GM18907 (cell line): ENCODE data around the gene LCE2C.
A peak's percentile ranks its signal among the peaks of the same experiment; 100 is the strongest.
"Not testable (repeated sequence)": the region's sequence is repeated elsewhere in the genome, so short reads cannot be mapped to it uniquely, and the experiment has no call there.

Experiments used
- ATAC-seq: cut with Tn5 transposase; IDR thresholded peaks from one replicate; pipeline ENCODE4 v1.9.1; 2021; ENCODE audit warnings: mild to moderate bottlenecking, moderate library complexity; ENCODE audit not compliant: unreplicated experiment

LCE2C gene

GRCh38 chr1:152674983-152675382 lies at the start of gene LCE2C:
TSS of gene LCE2C (plus strand) at chr1:152675279. CDS start at chr1:152676016, 737 bp downstream.
- not testable (repeated sequence) for ATAC-seq

GRCh38 chr1:152626744-152627143 lies 48.3 kb upstream of the LCE2C start:
- ATAC-seq, result no peak

GRCh38 chr1:152630596-152630995 lies 44.5 kb upstream of the LCE2C start:
- no peak for ATAC-seq

GRCh38 chr1:152640351-152640750 lies 34.7 kb upstream of the LCE2C start:
- no peak for ATAC-seq

- ATAC-seq, result no peak
Observed at GRCh38 chr1:152643945-152644344, 31.1 kb upstream of the LCE2C start.

- no peak for ATAC-seq
Observed at GRCh38 chr1:152645146-152645545, 29.9 kb upstream of the LCE2C start.

GRCh38 chr1:152646656-152647055 lies 28.4 kb upstream of the LCE2C start:
- ATAC-seq, result no peak

- ATAC-seq, result peak; percentile 45
Observed at GRCh38 chr1:152654110-152654509, 21.0 kb upstream of the LCE2C start.

- ATAC-seq, result no peak
Observed at GRCh38 chr1:152656459-152656858, 18.6 kb upstream of the LCE2C start.

GRCh38 chr1:152657677-152658076 lies 17.4 kb upstream of the LCE2C start:
- ATAC-seq, result no peak

GRCh38 chr1:152658649-152659048 lies 16.4 kb upstream of the LCE2C start:
- ATAC-seq, result no peak

GRCh38 chr1:152663098-152663497 lies 12.0 kb upstream of the LCE2C start, which contains the start of gene LCE2D:
TSS of gene LCE2D (plus strand) at chr1:152663380. CDS start at chr1:152664106, 726 bp downstream.
- no peak for ATAC-seq

- ATAC-seq, result not testable (repeated sequence)
Observed at GRCh38 chr1:152666171-152666570, 8.9 kb upstream of the LCE2C start.

GRCh38 chr1:152667648-152668047 lies 7.4 kb upstream of the LCE2C start:
- ATAC-seq, result no peak

GRCh38 chr1:152673016-152673415 lies 2.1 kb upstream of the LCE2C start:
- no peak for ATAC-seq

- no peak for ATAC-seq
Observed at GRCh38 chr1:152679459-152679858, 4.4 kb downstream of the LCE2C start.

GRCh38 chr1:152681616-152682015 lies 6.5 kb downstream of the LCE2C start:
- ATAC-seq, result no peak

GRCh38 chr1:152683846-152684245 lies 8.8 kb downstream of the LCE2C start:
- no peak for ATAC-seq

GRCh38 chr1:152685823-152686222 lies 10.7 kb downstream of the LCE2C start, which contains the start of gene LCE2B:
TSS of gene LCE2B (plus strand) at chr1:152686123. CDS start at chr1:152686844, 721 bp downstream.
- ATAC-seq, result not testable (repeated sequence)

GRCh38 chr1:152697701-152698600 lies 22.9 kb downstream of the LCE2C start, which contains the start of gene LCE2A:
TSS of gene LCE2A (plus strand) at chr1:152698345. CDS start at chr1:152698902, 557 bp downstream.
- no peak for ATAC-seq

GRCh38 chr1:152699746-152700145 lies 24.7 kb downstream of the LCE2C start:
- ATAC-seq, result no peak

GRCh38 chr1:152707860-152708259 lies 32.8 kb downstream of the LCE2C start, which contains the start of gene LCE4A:
TSS of gene LCE4A (plus strand) at chr1:152708160. CDS start at chr1:152709076, 916 bp downstream.
- no peak for ATAC-seq
